Neuronal stem cell (in vitro differentiated cells): ENCODE measurements around the gene B4GALT6.

ENCODE experiments used
- DNase-seq: peaks from one replicate; pipeline ENCODE4 v3.0.0-alpha.2; 2013; ENCODE audit warnings: low spot score
- H2AFZ ChIP-seq: one replicate; pipeline ENCODE4 v1.6.1; 2013; ENCODE audit warnings: mild to moderate bottlenecking, low read length, inconsistent platforms
- H2AK5ac ChIP-seq: 2 replicates; pipeline ENCODE4 v1.6.1; 2013; ENCODE audit warnings: low read depth, mild to moderate bottlenecking, inconsistent platforms, low read length, moderate library complexity, mixed read lengths
- H2BK120ac ChIP-seq: 2 replicates; pipeline ENCODE4 v1.6.1; 2013; ENCODE audit warnings: low read depth, mild to moderate bottlenecking, inconsistent platforms, low read length, moderate library complexity, mixed read lengths
- H2BK12ac ChIP-seq: one replicate; pipeline ENCODE4 v1.6.1; 2013; ENCODE audit warnings: low read length, inconsistent platforms
- H2BK15ac ChIP-seq: 2 replicates; pipeline ENCODE4 v1.6.1; 2013; ENCODE audit warnings: mild to moderate bottlenecking, low read length, inconsistent platforms, mixed read lengths
- H2BK5ac ChIP-seq: one replicate; pipeline ENCODE4 v1.6.1; 2013; ENCODE audit warnings: inconsistent platforms, mild to moderate bottlenecking, low read length, moderate library complexity
- H3K14ac ChIP-seq: one replicate; pipeline ENCODE4 v1.6.1; 2013; ENCODE audit warnings: low read length, inconsistent platforms
- H3K18ac ChIP-seq: 2 replicates; pipeline ENCODE4 v1.6.1; 2013; ENCODE audit warnings: low read length, inconsistent platforms
- H3K23ac ChIP-seq: 2 replicates; pipeline ENCODE4 v1.6.1; 2013; ENCODE audit warnings: low read depth, mild to moderate bottlenecking, mixed read lengths, low read length, inconsistent platforms; ENCODE audit not compliant: poor library complexity
- H3K27ac ChIP-seq: replicated peaks from 3 replicates; pipeline ENCODE4 v1.5.1; 2013; ENCODE audit warnings: low read length, inconsistent platforms
- H3K27me3 ChIP-seq, 3 experiments: 2 replicates each; pipeline ENCODE4 v1.6.1; 2013; ENCODE audit warnings: low read length in 3 of 3, mild to moderate bottlenecking in 2 of 3, inconsistent platforms in 1 of 3, low read depth in 1 of 3, mixed read lengths in 1 of 3, moderate library complexity in 1 of 3; ENCODE audit not compliant: control insufficient read depth in 3 of 3, insufficient read depth in 3 of 3
- H3K36me3 ChIP-seq, 2 donors: replicated peaks in 1 of 2; 2 replicates each; pipeline ENCODE4 v1.6.1; 2013; ENCODE audit warnings: low read length in 2 of 2; ENCODE audit not compliant: control insufficient read depth in 2 of 2, insufficient read depth in 2 of 2
- H3K4ac ChIP-seq: 2 replicates; pipeline ENCODE4 v1.6.1; 2013; ENCODE audit warnings: inconsistent platforms, mild to moderate bottlenecking, low read length, moderate library complexity
- H3K4me1 ChIP-seq, 2 donors: 1 replicate in 1 of 2; 2 replicates in 1 of 2; pipeline ENCODE4 v1.6.1; 2013; ENCODE audit warnings: low read length in 2 of 2, low read depth in 1 of 2; ENCODE audit not compliant: control insufficient read depth in 2 of 2, insufficient read depth in 1 of 2
- H3K4me2 ChIP-seq: one replicate; pipeline ENCODE4 v1.6.1; 2013; ENCODE audit warnings: mild to moderate bottlenecking, low read length, inconsistent platforms; ENCODE audit not compliant: insufficient read depth, poor library complexity, severe bottlenecking
- H3K4me3 ChIP-seq, 2 donors: 2 replicates each; pipeline ENCODE4 v1.5.1; 2013; ENCODE audit warnings: low read length in 2 of 2, mild to moderate bottlenecking in 2 of 2, inconsistent platforms in 1 of 2, moderate library complexity in 1 of 2
- H3K79me1 ChIP-seq: one replicate; pipeline ENCODE4 v1.6.1; 2013; ENCODE audit warnings: low read depth, mild to moderate bottlenecking, inconsistent platforms, low read length, moderate library complexity
- H3K9ac ChIP-seq: one replicate; pipeline ENCODE4 v1.6.1; 2013; ENCODE audit warnings: mild to moderate bottlenecking, low read depth, low read length, inconsistent platforms; ENCODE audit not compliant: poor library complexity
- H3K9me3 ChIP-seq, 2 donors: replicated peaks in 1 of 2; 2 replicates each; pipeline versions ENCODE3 to v1.6.1; 2013; ENCODE audit warnings: low read length in 2 of 2, mild to moderate bottlenecking in 2 of 2, inconsistent platforms in 1 of 2, low read depth in 1 of 2, mixed read lengths in 1 of 2, moderate library complexity in 1 of 2; ENCODE audit not compliant: control insufficient read depth in 2 of 2, insufficient read depth in 1 of 2
- H4K8ac ChIP-seq: one replicate; pipeline ENCODE4 v1.6.1; 2013; ENCODE audit warnings: low read depth, mild to moderate bottlenecking, inconsistent platforms, low read length, moderate library complexity
- H4K91ac ChIP-seq: one replicate; pipeline ENCODE4 v1.6.1; 2013; ENCODE audit warnings: low read length, low read depth, mild to moderate bottlenecking, inconsistent platforms; ENCODE audit not compliant: poor library complexity
- WGBS, 2 donors: extraction: QIAGEN DNeasy Blood & Tissue Kit; methylation state at CpG; one replicate each; pipeline ENCODE4 v1.1.7; 2013; ENCODE audit warnings: missing lambda C conversion rate in 2 of 2, mixed read lengths in 1 of 2; ENCODE audit not compliant: insufficient read length in 2 of 2, insufficient replicate concordance in 1 of 2; ENCODE audit errors: extremely low coverage in 2 of 2; 5-methylcytosine and 5-hydroxymethylcytosine counted together

Gene B4GALT6

DNA sequence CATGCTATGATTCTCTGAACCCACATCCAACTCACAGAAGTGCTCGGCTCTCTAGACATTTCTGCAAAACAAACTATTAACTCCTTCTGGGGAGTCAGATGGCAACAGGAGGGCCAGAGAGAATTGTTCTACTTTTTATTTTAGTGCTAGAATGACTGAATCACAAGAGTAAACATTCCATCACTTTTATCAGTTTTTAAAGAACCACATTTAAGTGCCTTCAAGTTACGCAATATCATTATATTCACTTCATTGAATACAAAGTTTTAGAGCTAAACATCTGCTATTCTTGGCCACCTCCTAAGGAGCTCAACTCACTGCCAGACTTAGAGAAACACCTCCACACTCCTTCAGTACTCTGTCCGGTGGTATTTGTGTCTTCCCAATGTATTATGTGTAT, 22.4 kb downstream of the B4GALT6 start:
- Histone ChIP-seq H3K27me3 (no peaks in the 10 kb centered on the region), H3K27ac (no peak overlapping the region), H2AFZ (no peak overlapping the region), H3K18ac (no peak overlapping the region), H3K9me3 (peaks cover 0 to 8% of the 10 kb centered on the region in 2 donors), H4K91ac (no peak overlapping the region), H2BK15ac (no peak overlapping the region), H2BK120ac (no peak overlapping the region), H2AK5ac (no peak overlapping the region), H3K4me1 (peaks cover 0 to 2% of the 10 kb centered on the region in 2 donors), H2BK12ac (no peak overlapping the region), H3K4me3 (no peak overlapping the region), H3K36me3 (peaks cover 2 to 36% of the 10 kb centered on the region in 2 donors), H3K14ac (no peak overlapping the region), H3K4me2 (no peak overlapping the region), H2BK5ac (no peak overlapping the region), H3K9ac (no peak overlapping the region), H4K8ac (no peak overlapping the region), H3K4ac (no peak overlapping the region), H3K23ac (no peak overlapping the region), H3K79me1 (peaks cover 2% of the 10 kb centered on the region)
- no CpG with 5 or more reads among the region's 3 CpGs for WGBS, 2 donors
- no peak for DNase-seq

DNA sequence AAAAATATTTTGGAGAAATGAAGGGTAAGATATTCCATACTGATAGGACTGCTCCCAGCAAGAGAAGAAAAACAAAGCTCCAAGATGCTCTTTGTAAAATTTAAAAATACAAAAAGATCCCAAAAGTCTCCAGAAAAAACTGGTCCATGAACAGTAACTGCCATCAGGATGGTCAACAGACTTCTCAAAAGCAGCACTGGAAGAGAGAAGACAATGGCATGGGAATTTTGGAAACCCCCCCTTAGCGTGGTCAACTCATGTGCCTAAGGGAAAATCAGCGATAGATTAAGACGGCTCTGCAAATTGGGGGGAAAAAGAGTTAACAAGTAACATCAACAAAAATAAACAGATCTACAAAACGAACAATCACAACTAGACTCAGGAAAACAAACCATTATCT, 23.6 kb downstream of the B4GALT6 start:
- Histone ChIP-seq H3K23ac (no peak overlapping the region), H2BK12ac (no peak overlapping the region), H3K79me1 (peaks cover 2% of the 10 kb centered on the region), H4K91ac (no peak overlapping the region), H3K4me3 (no peak overlapping the region), H2AK5ac (no peak overlapping the region), H2BK120ac (no peak overlapping the region), H3K27me3 (no peaks in the 10 kb centered on the region), H2AFZ (no peak overlapping the region), H3K9me3 (peaks cover 0 to 8% of the 10 kb centered on the region in 2 donors), H3K14ac (no peak overlapping the region), H3K4ac (no peak overlapping the region), H3K9ac (no peak overlapping the region), H3K27ac (no peak overlapping the region), H3K4me2 (no peak overlapping the region), H3K18ac (no peak overlapping the region), H3K4me1 (peaks cover 0 to 2% of the 10 kb centered on the region in 2 donors), H2BK5ac (no peak overlapping the region), H3K36me3 (peaks cover 2 to 42% of the 10 kb centered on the region in 2 donors), H4K8ac (no peak overlapping the region), H2BK15ac (no peak overlapping the region)
- no CpG with 5 or more reads among the region's 4 CpGs for WGBS, 2 donors
- no peak for DNase-seq

DNA sequence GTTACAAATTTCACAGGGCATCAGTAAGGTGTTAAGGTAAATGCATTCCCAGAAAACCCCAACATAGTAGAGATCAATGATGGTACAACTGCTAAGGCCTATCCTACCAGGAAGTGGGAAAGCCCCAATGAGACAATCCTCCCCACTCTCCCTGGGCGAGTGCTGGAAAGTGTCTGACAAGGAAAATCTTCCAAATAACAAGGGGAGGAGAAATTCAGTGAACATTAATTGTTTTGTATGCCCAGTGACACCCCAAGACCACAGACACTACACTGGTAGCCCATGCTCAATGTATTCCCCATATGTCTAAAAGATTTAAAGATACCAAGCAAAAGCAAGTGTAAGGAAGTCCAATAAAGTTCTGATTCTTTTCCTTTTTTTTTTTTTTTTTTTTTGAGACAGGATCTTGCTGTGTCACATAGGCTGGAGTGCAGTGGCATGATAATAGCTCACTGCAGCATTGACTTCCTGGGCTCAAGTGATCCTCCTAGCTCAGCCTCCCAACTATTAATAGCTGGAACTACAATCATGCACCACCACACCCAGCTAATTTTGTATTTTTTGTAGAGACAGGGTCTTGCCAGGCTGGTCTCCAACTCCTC, 24.7 kb downstream of the B4GALT6 start:
- Histone ChIP-seq H2BK5ac (no peak overlapping the region), H3K4me2 (no peak overlapping the region), H3K4me1 (peaks cover 0 to 2% of the 10 kb centered on the region in 2 donors), H3K9me3 (peaks cover 0 to 8% of the 10 kb centered on the region in 2 donors), H3K14ac (no peak overlapping the region), H3K4me3 (no peak overlapping the region), H2AFZ (no peak overlapping the region), H3K23ac (no peak overlapping the region), H3K27ac (no peak overlapping the region), H3K36me3 (peaks cover 2 to 47% of the 10 kb centered on the region in 2 donors), H3K79me1 (peaks cover 2% of the 10 kb centered on the region), H2BK120ac (no peak overlapping the region), H3K9ac (no peak overlapping the region), H4K8ac (no peak overlapping the region), H4K91ac (no peak overlapping the region), H3K18ac (no peak overlapping the region), H2AK5ac (no peak overlapping the region), H3K4ac (no peak overlapping the region), H2BK15ac (no peak overlapping the region), H3K27me3 (no peaks in the 10 kb centered on the region), H2BK12ac (no peak overlapping the region)
- whole genome bisulfite sequencing, 2 donors = no CpG with 5 or more reads among the region's 1 CpG
- no peak for DNase-seq

DNA sequence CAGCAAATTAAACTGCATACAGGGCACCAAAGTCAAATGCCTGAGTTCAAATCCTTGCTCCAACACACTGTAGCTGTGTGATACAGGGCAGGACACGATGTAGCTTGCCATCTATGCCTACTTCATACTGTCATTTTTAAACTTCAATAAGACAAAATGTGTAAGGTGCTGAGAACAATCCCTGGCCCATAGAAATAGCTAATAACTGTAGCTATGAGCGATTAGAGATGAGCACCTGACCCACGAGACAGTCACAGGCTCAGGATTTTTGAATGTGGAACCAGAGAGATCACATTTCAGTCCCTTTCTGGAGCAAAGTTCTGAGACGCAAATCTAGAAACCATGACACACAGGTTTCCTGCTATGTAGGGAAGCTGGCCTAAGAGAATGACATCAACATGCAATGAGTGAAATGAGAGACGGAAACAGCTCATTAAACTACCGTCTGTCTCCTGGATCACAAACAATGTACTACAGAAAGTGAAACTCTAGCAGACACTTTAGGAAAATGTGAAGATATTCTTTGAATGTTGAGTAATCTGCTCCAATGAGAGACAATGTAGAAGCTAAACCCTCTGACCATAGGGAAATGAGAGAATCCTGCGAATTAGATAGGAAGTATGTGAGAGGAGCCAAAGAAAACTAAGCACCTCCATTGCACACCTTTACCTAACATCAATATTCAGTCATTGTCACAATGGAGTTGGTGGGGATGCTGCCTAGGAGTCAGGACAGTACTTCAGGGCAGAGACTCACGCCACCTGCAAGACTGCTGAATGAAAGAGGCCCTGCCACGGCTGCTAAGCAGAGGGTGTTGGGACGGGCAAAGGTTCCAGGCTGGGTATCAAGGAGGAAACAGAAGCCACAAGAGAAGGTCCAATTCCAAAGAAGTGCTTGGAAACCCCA, 25.5 kb downstream of the B4GALT6 start:
- no peak for DNase-seq
- no peak overlapping the region for H3K27ac ChIP-seq
- H2BK12ac ChIP-seq = no peak overlapping the region

More for the DNA sequence above, 25.5 kb downstream of the B4GALT6 start:
- H4K8ac ChIP-seq = no peak overlapping the region
- H3K4ac ChIP-seq = no peak overlapping the region
- no peak overlapping the region for H3K14ac ChIP-seq
- H3K18ac ChIP-seq = no peak overlapping the region
- H2AK5ac ChIP-seq = no peak overlapping the region
- H3K4me3 ChIP-seq = no peak overlapping the region
- H2AFZ ChIP-seq = no peak overlapping the region
- no peak overlapping the region for H4K91ac ChIP-seq
- peaks cover 2% of the 10 kb centered on the region for H3K79me1 ChIP-seq
- no peak overlapping the region for H2BK5ac ChIP-seq
- peaks cover 2 to 43% of the 10 kb centered on the region in 2 donors for H3K36me3 ChIP-seq
- no peaks in the 10 kb centered on the region for H3K27me3 ChIP-seq
- no CpG with 5 or more reads among the region's 10 CpGs for WGBS, 2 donors
- no peak overlapping the region for H3K9ac ChIP-seq
- no peak overlapping the region for H3K4me2 ChIP-seq
- no peak overlapping the region for H2BK15ac ChIP-seq
- peaks cover 0 to 8% of the 10 kb centered on the region in 2 donors for H3K9me3 ChIP-seq
- H3K23ac ChIP-seq = no peak overlapping the region
- H2BK120ac ChIP-seq = no peak overlapping the region
- peaks cover 0 to 2% of the 10 kb centered on the region in 2 donors for H3K4me1 ChIP-seq
